Peyer's patch (tissue), 4 donors: ENCODE measurements around the gene DHRS2.

Experiments used
- CTCF ChIP-seq, 6 experiments: fragments of 450-650 bp in 4 of 6; fragments of 200-600 bp in 2 of 6; sonication (generic) in 1 of 6; IDR thresholded peaks; one replicate each; pipeline ENCODE4 v1.5.1; 2017 to 2019; ENCODE audit warnings: antibody characterized with exemption in 6 of 6, mild to moderate bottlenecking in 3 of 6, moderate library complexity in 1 of 6
- POLR2A ChIP-seq, 2 donors: fragments of 450-650 bp; IDR thresholded peaks; one replicate each; pipeline ENCODE4 v1.5.1; 2017; ENCODE audit warnings: antibody characterized with exemption in 2 of 2, mild to moderate bottlenecking in 2 of 2, moderate library complexity in 2 of 2

- TF ChIP-seq POLR2A (IDR thresholded peaks at IDR 0.05) (no peak), CTCF (IDR thresholded peaks at IDR 0.05) (no peak)
Observed at GRCh38 chr14:23605931-23606585, 30.1 kb upstream of the DHRS2 start.
